GM18507 (cell line): Measurements from ENCODE around the gene EXD3.
"Not testable (repeated sequence)": the region's sequence is repeated elsewhere in the genome, so short reads cannot be mapped to it uniquely, and the experiment has no call there.

Source experiments
- DNase-seq: peaks from one replicate; pipeline ENCODE4 v3.0.0; 2011; ENCODE audit warnings: low read depth; ENCODE audit not compliant: insufficient read length; ENCODE audit errors: extremely low spot score
- FAIRE-seq: peaks from 2 replicates; lab custom pipeline; 2011; peaks lifted over from hg19 to GRCh38; lab: Jason Lieb, UNC

Gene EXD3

GRCh38 chr9:137354153-137354844 lies 68.7 kb downstream of the EXD3 start:
- FAIRE-seq (no peak), DNase-seq (no peak)

DNA sequence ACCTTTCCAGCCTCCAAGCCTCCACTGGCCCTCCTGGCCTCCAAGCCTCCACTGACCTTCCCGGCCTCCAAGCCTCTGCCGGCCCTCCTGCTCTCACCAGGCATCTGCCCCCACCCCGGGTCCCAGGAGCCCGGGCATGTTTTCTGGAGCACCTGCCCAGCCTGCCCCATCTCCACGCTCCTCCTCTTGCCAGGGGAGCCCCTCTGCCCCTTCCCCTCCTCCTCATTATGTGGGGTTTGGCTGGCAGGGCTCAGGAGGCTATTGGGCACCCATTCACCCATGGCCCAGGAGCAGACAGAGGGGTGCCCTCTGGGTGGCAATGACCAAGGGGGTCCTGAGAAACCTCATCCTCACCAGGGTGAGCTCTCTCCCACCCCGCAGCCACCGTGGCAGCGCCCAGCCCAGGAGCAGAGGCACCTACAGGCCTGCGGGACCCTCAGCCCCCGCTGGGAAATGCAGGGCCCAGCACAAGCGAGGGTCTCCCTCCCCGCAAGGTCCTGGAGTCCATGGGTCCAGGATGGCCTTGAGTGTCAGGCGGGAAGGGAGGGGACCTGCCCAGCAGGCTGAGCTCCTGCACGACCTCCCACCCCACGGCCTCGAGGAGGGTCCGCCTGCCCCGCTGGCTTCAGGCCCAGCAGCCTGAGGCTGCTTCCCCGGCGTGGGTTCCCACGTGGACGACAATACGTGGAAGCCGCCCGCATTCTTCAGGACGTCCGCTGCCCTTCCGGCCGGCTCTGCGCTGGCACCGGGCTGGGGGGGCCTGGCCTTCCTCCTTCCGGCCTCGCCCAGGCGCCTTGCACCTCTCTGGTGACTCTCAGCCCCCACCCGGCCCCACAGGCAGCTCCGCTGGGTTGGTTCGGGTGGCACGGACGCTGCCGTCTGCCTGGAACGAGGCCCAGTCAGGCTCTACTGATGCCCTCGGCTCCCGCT lies 69.5 kb downstream of the EXD3 start:
- DNase-seq: no peak
- FAIRE-seq: no peak

DNA sequence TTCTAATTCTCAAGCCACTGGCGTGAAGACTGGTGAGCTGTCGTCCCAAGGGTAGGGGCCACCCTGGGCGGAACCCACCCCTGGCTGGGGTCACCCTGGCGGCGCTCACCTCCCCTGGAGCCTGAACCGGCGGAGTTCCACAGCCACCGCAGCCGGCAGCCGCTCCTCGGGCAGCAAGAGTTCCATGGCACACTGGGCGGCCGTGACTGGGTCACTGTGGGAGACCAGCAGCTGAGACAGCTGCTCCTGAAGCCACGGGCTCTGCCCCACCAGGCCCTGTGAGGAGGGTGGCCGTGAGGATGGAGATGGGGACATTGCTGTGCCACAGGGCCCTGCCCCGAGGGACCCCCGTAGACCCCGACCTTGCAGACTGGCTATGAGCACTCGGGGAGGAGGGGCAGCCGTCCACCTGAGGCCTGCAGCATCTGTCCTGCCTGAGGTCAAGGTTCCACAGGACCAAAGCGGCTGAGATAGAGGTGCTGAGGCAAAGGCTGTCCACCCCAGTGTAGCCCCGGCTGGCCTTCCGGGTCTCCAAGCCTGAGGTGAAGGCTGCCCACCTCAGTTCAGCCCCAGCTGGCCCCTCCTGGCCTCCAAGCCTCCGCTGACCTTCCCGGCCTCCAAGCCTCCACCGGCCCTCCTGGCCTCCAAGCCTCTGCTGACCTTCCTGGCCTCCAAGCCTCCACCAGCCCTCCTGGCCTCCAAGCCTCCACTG lies 70.3 kb downstream of the EXD3 start:
- FAIRE-seq (no peak), DNase-seq (no peak)

GRCh38 chr9:137351781-137352501 lies 71.0 kb downstream of the EXD3 start:
- DNase-seq: no peak
- FAIRE-seq: no peak

- no peak for FAIRE-seq
- DNase-seq: no peak
These were observed 72.0 kb downstream of the EXD3 start for GRCh38 chr9:137350696-137351584.

DNA sequence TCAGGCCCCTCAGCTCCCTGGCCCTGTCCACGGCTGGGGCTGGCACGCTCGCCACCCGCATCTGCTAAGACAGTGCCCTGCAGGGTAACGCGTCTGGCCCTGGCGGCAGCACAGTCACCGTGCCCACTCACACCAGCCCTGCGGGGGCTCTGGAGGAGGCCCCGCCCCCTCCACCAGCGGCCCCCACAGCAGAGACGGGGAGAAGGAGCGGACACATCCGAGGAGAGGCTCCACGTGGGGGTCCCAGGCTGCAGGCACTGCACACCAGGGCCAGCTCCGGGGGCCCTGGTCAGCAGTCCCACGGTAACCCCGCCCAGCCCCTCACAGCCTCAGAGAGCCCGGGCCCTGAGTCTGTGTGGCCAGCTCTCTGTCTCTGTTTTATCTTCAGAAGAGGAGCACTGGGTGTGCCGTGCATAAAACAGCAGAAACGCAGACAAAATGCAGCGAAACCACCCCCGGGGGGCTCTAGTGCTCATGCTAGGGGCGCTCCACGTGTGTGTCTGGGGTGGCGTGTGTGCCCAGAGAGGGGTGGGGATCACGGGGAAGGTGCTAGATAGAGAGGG lies 73.4 kb downstream of the EXD3 start:
- FAIRE-seq (no peak), DNase-seq (no peak)

- DNase-seq (no peak), FAIRE-seq (no peak)
These were observed 74.0 kb downstream of the EXD3 start for GRCh38 chr9:137348769-137349470.

GRCh38 chr9:137347928-137348327 lies 75.0 kb downstream of the EXD3 start:
- no peak for DNase-seq
- FAIRE-seq: no peak

- FAIRE-seq: no peak
These were observed 80.5 kb downstream of the EXD3 start for GRCh38 chr9:137342482-137342881.

GRCh38 chr9:137341227-137341626 lies 81.7 kb downstream of the EXD3 start:
- no peak for DNase-seq
- FAIRE-seq: no peak

More at GRCh38 chr9:137342482-137342881, 80.5 kb downstream of the EXD3 start:
- DNase-seq: no peak

DNA sequence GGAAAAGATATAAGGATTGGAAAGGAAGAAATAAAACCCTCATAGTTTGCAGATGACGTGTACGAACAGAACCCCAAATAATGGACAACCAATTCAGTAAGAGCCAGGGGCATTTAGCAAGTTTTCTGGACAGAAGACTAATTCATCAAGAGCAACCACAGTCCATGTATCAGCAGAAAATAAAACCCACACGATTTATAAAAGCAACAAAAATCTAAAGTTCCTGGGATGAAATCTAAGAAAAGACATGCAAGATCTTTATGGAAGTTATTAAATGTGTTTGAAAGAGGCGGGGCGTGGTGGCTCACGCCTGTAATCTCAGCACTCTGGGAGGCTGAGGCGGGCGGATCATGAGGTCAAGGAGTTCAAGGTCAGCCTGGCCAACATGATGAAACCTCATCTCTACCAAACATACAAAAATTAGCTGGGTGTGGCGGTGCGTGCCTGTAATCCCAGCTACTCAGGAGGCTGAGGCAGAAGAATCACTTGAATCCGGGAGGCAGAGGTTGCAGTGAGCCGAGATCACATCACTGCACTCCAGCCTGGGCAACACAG lies 83.0 kb downstream of the EXD3 start:
- FAIRE-seq: not testable (repeated sequence)

GRCh38 chr9:137339045-137339907 lies 83.7 kb downstream of the EXD3 start:
- DNase-seq (no peak), FAIRE-seq (no peak)

More for the DNA sequence above, 83.0 kb downstream of the EXD3 start:
- DNase-seq: not testable (repeated sequence)

DNA sequence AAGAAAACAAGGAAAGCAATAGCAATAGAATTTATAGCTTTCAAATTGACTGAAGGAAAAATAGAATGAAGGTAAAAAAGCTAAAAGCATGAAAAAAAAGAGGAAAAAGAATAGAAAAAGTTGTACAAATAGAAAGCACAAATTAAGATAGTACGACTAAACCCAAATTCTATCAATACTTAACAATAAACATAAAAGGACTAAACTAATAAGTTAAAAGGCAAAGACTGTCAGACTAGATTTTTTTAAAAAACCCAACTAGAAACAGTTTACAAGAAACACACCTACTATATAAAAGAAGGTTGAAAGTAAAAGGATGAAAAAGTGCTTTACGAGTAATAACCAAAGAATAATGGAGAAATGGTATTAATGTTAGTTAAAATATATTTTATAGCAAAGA lies 86.2 kb downstream of the EXD3 start:
- FAIRE-seq: no peak

DNA sequence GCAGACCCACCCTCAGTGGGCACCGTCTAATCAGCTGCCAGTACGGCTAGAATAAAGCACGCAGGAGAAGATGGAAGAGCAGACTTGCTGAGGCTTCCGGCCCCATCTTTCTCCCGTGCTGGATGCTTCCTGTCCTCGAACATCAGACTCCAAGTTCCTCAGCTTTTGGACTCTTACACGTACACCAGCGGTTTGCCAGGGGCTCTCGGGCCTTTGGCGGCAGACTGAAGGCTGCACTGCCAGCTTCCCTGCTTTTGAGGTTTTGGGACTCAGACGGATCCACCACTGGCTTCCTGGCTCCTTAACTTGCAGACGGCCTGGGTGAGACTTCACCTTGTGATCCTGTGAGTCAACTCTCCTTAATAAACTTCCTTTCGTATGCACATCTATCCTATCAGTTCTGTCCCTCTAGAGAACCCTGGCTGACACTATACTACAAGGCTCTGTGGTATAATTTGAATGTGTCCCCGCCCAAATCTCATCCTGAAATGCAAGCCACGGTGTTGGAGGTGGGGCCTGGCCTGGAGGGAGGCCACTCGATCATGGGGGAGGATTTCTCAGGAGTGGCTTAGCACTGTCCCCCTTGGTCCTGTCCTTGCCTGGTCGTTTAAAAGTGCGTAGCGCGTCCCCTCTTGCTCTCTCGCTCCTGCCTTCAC lies 89.8 kb downstream of the EXD3 start:
- DNase-seq (no peak), FAIRE-seq (no peak)

More for the DNA sequence above, 86.2 kb downstream of the EXD3 start:
- DNase-seq: no peak

GRCh38 chr9:137331929-137332328 lies 91.0 kb downstream of the EXD3 start:
- DNase-seq (no peak), FAIRE-seq (no peak)

GRCh38 chr9:137330689-137331088 lies 92.3 kb downstream of the EXD3 start:
- DNase-seq (no peak), FAIRE-seq (no peak)
